Measurements from ENCODE around the gene SLC4A2.

The SLC4A2 gene

GRCh38 chr7:151117565-151117964 is 58.2 kb downstream of the SLC4A2 start:
- peak; percentile 39 for DNase-seq

GRCh38 chr7:151118108-151119054 is 59.0 kb downstream of the SLC4A2 start:
- no peak for DNase-seq

GRCh38 chr7:151119055-151119415 is 59.6 kb downstream of the SLC4A2 start:
- no peak for DNase-seq

GRCh38 chr7:151119902-151120301 is 60.5 kb downstream of the SLC4A2 start:
- DNase-seq: no peak

GRCh38 chr7:151120896-151121295 is 61.5 kb downstream of the SLC4A2 start:
- DNase-seq: no peak

- DNase-seq: no peak
Measured at GRCh38 chr7:151121380-151122170, 62.2 kb downstream of the SLC4A2 start.

GRCh38 chr7:151122276-151122675 is 62.9 kb downstream of the SLC4A2 start:
- no peak for DNase-seq

- DNase-seq: no peak
Measured at GRCh38 chr7:151122796-151123157, 63.4 kb downstream of the SLC4A2 start.

- DNase-seq: no peak
Measured at GRCh38 chr7:151123158-151123821, 63.9 kb downstream of the SLC4A2 start.

- peak; percentile 82 for DNase-seq
Measured at GRCh38 chr7:151123822-151124464, 64.6 kb downstream of the SLC4A2 start.

- DNase-seq: no peak
Measured at GRCh38 chr7:151124481-151124880, 65.1 kb downstream of the SLC4A2 start.

- no peak for DNase-seq
Measured at GRCh38 chr7:151124899-151125399, 65.6 kb downstream of the SLC4A2 start.

- DNase-seq: no peak
Measured at GRCh38 chr7:151125470-151125845, 66.1 kb downstream of the SLC4A2 start.

- no peak for DNase-seq
Measured at GRCh38 chr7:151125846-151126481, 66.6 kb downstream of the SLC4A2 start.
